T47D (cell line): Measurements from ENCODE around the gene IFT74.

Experiments used
- DNase-seq, 2 experiments: peaks; one replicate each; pipeline versions ENCODE4 v3.0.0 to v3.0.0-alpha.2; 2011 to 2012; ENCODE audit warnings: low read depth in 1 of 2, low spot score in 1 of 2
- JUND ChIP-seq: IDR thresholded peaks from 2 replicates; pipeline ENCODE4 v1.6.1; 2012; ENCODE audit warnings: low read depth
- in situ Hi-C: cut with HindIII; loops from 2 replicates; pipeline ENCODE4 v1.10.0; 2016; ENCODE audit warnings: low sequenced_read_pairs, low pct_unique_long_range_greater_than_20kb

Gene IFT74

GRCh38 chr9:27003426-27004077 lies 47.3 kb downstream of the IFT74 start:
- in situ Hi-C loops = no loop called here
- DNase-seq = no peak
- TF ChIP-seq JUND = no peak

GRCh38 chr9:27005491-27005890 lies 49.3 kb downstream of the IFT74 start, which contains the start of gene LRRC19:
LRRC19 (minus strand) TSS chr9:27005672; CDS start chr9:26999694, 5,978 bp downstream.
- no peak for TF ChIP-seq JUND
- in situ Hi-C loops = no loop called here
- DNase-seq = no peak

GRCh38 chr9:27019589-27019988 lies 63.4 kb downstream of the IFT74 start:
- DNase-seq = no peak
- in situ Hi-C loops = no loop called here
- TF ChIP-seq JUND = no peak

GRCh38 chr9:27022920-27023319 lies 66.7 kb downstream of the IFT74 start:
- in situ Hi-C loops = no loop called here
- DNase-seq = no peak
- TF ChIP-seq JUND = no peak

GRCh38 chr9:27029186-27029585 lies 73.0 kb downstream of the IFT74 start:
- TF ChIP-seq JUND = no peak
- in situ Hi-C loops = no loop called here

GRCh38 chr9:27033815-27034403 lies 77.7 kb downstream of the IFT74 start:
- no peak for TF ChIP-seq JUND
- peak; percentile 13 to 49 for DNase-seq
- in situ Hi-C loops = no loop called here

More at GRCh38 chr9:27029186-27029585, 73.0 kb downstream of the IFT74 start:
- no peak for DNase-seq

GRCh38 chr9:27037499-27037898 lies 81.3 kb downstream of the IFT74 start:
- in situ Hi-C loops = no loop called here
- TF ChIP-seq JUND = no peak
- DNase-seq = no peak

- TF ChIP-seq JUND = no peak
- in situ Hi-C loops = no loop called here
- no peak for DNase-seq
These were observed 85.5 kb downstream of the IFT74 start for GRCh38 chr9:27041746-27042145.

GRCh38 chr9:27042476-27042875 lies 86.3 kb downstream of the IFT74 start:
- in situ Hi-C loops = no loop called here
- DNase-seq = no peak
- no peak for TF ChIP-seq JUND

GRCh38 chr9:27043176-27043575 lies 87.0 kb downstream of the IFT74 start:
- DNase-seq = no peak
- in situ Hi-C loops = no loop called here
- TF ChIP-seq JUND = no peak

- in situ Hi-C loops = no loop called here
- no peak for DNase-seq
- TF ChIP-seq JUND = no peak
These were observed 90.9 kb downstream of the IFT74 start for GRCh38 chr9:27047136-27047535.

GRCh38 chr9:27053369-27054022 lies 97.3 kb downstream of the IFT74 start:
- in situ Hi-C loops = no loop called here
- DNase-seq = no peak

GRCh38 chr9:27054125-27054524 lies 97.9 kb downstream of the IFT74 start:
- in situ Hi-C loops = no loop called here
- DNase-seq = no peak
- no peak for TF ChIP-seq JUND

More at GRCh38 chr9:27053369-27054022, 97.3 kb downstream of the IFT74 start:
- TF ChIP-seq JUND = no peak
